H1 (cell line): ENCODE data around the gene SLC35E4. TPM values are rescaled to one million over a fixed set of nuclear protein-coding genes. Genes with fewer than 3 reads are reported as not detected.

Experiments
- CTCF ChIA-PET: fragments of 300-600 bp; sonication (Branson Sonifier 250); formaldehyde crosslinking; loops from one replicate; lab custom pipeline; 2021; ENCODE audit not compliant: partially characterized antibody; lab: Charles Lee
- POLR2A ChIA-PET: fragments of 300-600 bp; sonication (Branson Sonifier 250); formaldehyde crosslinking; loops from one replicate; lab custom pipeline; 2021; ENCODE audit warnings: inconsistent platforms; ENCODE audit not compliant: partially characterized antibody; lab: Charles Lee
- DNase-seq, 2 experiments: peaks; one replicate each; pipeline versions ENCODE4 v3.0.0 to v3.0.0-alpha.2; 2010 to 2022; ENCODE audit warnings: low spot score in 2 of 2, low read depth in 1 of 2, mixed read lengths in 1 of 2
- FAIRE-seq: peaks from 2 replicates; lab custom pipeline; 2011; peaks lifted over from hg19 to GRCh38; lab: Jason Lieb, UNC
- H2AFZ ChIP-seq: 2 replicates; pipeline ENCODE4 v1.8.1; 2012; ENCODE audit warnings: low read length, inconsistent platforms
- H2AK5ac ChIP-seq: 2 replicates; pipeline ENCODE4 v1.6.1; 2013; ENCODE audit warnings: low read depth, low read length
- H2BK120ac ChIP-seq: replicated peaks from 2 replicates; pipeline ENCODE3; 2013; ENCODE audit warnings: low read depth, low read length, inconsistent platforms
- H2BK12ac ChIP-seq: 2 replicates; pipeline ENCODE4 v1.6.1; 2013; ENCODE audit warnings: low read depth, low read length
- H2BK15ac ChIP-seq: 2 replicates; pipeline ENCODE4 v1.6.1; 2013; ENCODE audit warnings: low read length
- H2BK20ac ChIP-seq: 2 replicates; pipeline ENCODE4 v1.6.1; 2013; ENCODE audit warnings: low read length
- H2BK5ac ChIP-seq: 2 replicates; pipeline ENCODE4 v1.6.1; 2013; ENCODE audit warnings: low read depth, low read length
- H3K14ac ChIP-seq: 2 replicates; pipeline ENCODE4 v1.6.1; 2013; ENCODE audit warnings: inconsistent platforms; ENCODE audit not compliant: insufficient read length
- H3K18ac ChIP-seq: 2 replicates; pipeline ENCODE4 v1.6.1; 2013; ENCODE audit warnings: low read length; ENCODE audit errors: extremely low read depth
- H3K23ac ChIP-seq: 2 replicates; pipeline ENCODE4 v1.6.1; 2013; ENCODE audit warnings: inconsistent platforms; ENCODE audit not compliant: insufficient read length
- H3K23me2 ChIP-seq: 2 replicates; pipeline ENCODE4 v1.6.1; 2013; ENCODE audit warnings: low read depth, low read length
- H3K27ac ChIP-seq: 2 replicates; pipeline ENCODE4 v1.6.1; 2011; ENCODE audit warnings: low read depth, low read length, inconsistent platforms
- H3K27me3 ChIP-seq, 4 experiments: replicated peaks in 1 of 4; 1 replicate in 1 of 4; 2 replicates in 3 of 4; pipeline versions ENCODE4 v1.6.1 to v1.8.1; 2011 to 2013; ENCODE audit warnings: low read length in 3 of 4, mild to moderate bottlenecking in 3 of 4, inconsistent platforms in 2 of 4, mixed read lengths in 2 of 4, moderate library complexity in 1 of 4; ENCODE audit not compliant: control insufficient read depth in 3 of 4, insufficient read depth in 3 of 4; ENCODE audit errors: extremely low read depth in 1 of 4
- H3K36me3 ChIP-seq, 4 experiments: 2 replicates each; pipeline versions ENCODE4 v1.6.1 to v1.8.1; 2011 to 2013; ENCODE audit warnings: mild to moderate bottlenecking in 4 of 4, low read length in 3 of 4, moderate library complexity in 2 of 4, control low read depth in 1 of 4, inconsistent platforms in 1 of 4; ENCODE audit not compliant: insufficient read depth in 4 of 4, control insufficient read depth in 2 of 4
- H3K4ac ChIP-seq: replicated peaks from 2 replicates; pipeline ENCODE3; 2013; ENCODE audit warnings: low read length, low read depth, mixed read lengths, inconsistent platforms; ENCODE audit not compliant: insufficient read length
- H3K4me1 ChIP-seq, 4 experiments: replicated peaks in 1 of 4; 1 replicate in 1 of 4; 2 replicates in 3 of 4; pipeline versions ENCODE4 v1.6.1 to v1.8.1; 2011 to 2013; ENCODE audit warnings: low read length in 3 of 4, inconsistent platforms in 2 of 4, mixed read lengths in 1 of 4; ENCODE audit not compliant: insufficient read depth in 4 of 4, control insufficient read depth in 3 of 4
- H3K4me2 ChIP-seq, 2 experiments: 2 replicates each; pipeline versions ENCODE4 v1.6.1 to v1.8.1; 2011 to 2013; ENCODE audit warnings: low read depth in 2 of 2, low read length in 2 of 2, control low read depth in 1 of 2, inconsistent platforms in 1 of 2, mild to moderate bottlenecking in 1 of 2; ENCODE audit not compliant: insufficient read depth in 1 of 2
- H3K4me3 ChIP-seq, 4 experiments: fragments of 200-600, 300-600 bp in 1 of 4; sonication (generic), shearing (Covaris generic), sonication (Bioruptor Twin) in 1 of 4; 2 replicates each; pipeline versions ENCODE4 v1.5.1 to v1.8.1; 2011 to 2016; ENCODE audit warnings: low read length in 4 of 4, low read depth in 3 of 4, control low read depth in 2 of 4, inconsistent platforms in 2 of 4, mild to moderate bottlenecking in 2 of 4, mixed read lengths in 1 of 4, moderate library complexity in 1 of 4; ENCODE audit not compliant: insufficient read depth in 2 of 4; ENCODE audit errors: extremely low read depth in 1 of 4
- H3K56ac ChIP-seq: replicated peaks from 2 replicates; pipeline ENCODE3; 2013; ENCODE audit warnings: low read depth, mild to moderate bottlenecking, mixed read lengths, low read length, inconsistent platforms; ENCODE audit not compliant: insufficient read length
- H3K79me1 ChIP-seq: 2 replicates; pipeline ENCODE4 v1.6.1; 2013; ENCODE audit warnings: low read depth, low read length, control low read depth
- H3K79me2 ChIP-seq, 2 experiments: 2 replicates each; pipeline versions ENCODE4 v1.6.1 to v1.8.1; 2012 to 2013; ENCODE audit warnings: low read length in 2 of 2, mild to moderate bottlenecking in 2 of 2, inconsistent platforms in 1 of 2; ENCODE audit not compliant: insufficient read depth in 2 of 2, control insufficient read depth in 1 of 2
- H3K9ac ChIP-seq, 4 experiments: replicated peaks in 1 of 4; 1 replicate in 1 of 4; 2 replicates in 3 of 4; pipeline versions ENCODE4 v1.6.1 to v1.8.1; 2011 to 2013; ENCODE audit warnings: low read depth in 3 of 4, low read length in 3 of 4, control low read depth in 2 of 4, mild to moderate bottlenecking in 2 of 4, moderate library complexity in 2 of 4, inconsistent platforms in 1 of 4; ENCODE audit errors: extremely low read depth in 1 of 4
- H3K9me3 ChIP-seq, 2 experiments: 2 replicates each; pipeline versions ENCODE4 v1.6.1 to v1.8.1; 2012 to 2013; ENCODE audit warnings: mild to moderate bottlenecking in 2 of 2, moderate library complexity in 2 of 2, control low read depth in 1 of 2, inconsistent platforms in 1 of 2, low read depth in 1 of 2, low read length in 1 of 2, mixed read lengths in 1 of 2; ENCODE audit not compliant: insufficient read depth in 2 of 2
- H4K20me1 ChIP-seq, 2 experiments: replicated peaks in 1 of 2; 2 replicates each; pipeline versions ENCODE3 to v1.8.1; 2011 to 2013; ENCODE audit warnings: inconsistent platforms in 2 of 2, low read length in 2 of 2, mild to moderate bottlenecking in 1 of 2; ENCODE audit not compliant: insufficient read depth in 2 of 2, control insufficient read depth in 1 of 2
- H4K5ac ChIP-seq: 2 replicates; pipeline ENCODE4 v1.6.1; 2013; ENCODE audit warnings: low read length, low read depth, mixed read lengths, inconsistent platforms; ENCODE audit not compliant: insufficient read length
- H4K8ac ChIP-seq: 2 replicates; pipeline ENCODE4 v1.8.0; 2013; ENCODE audit warnings: mild to moderate bottlenecking, moderate library complexity, low read length, inconsistent platforms; ENCODE audit not compliant: insufficient read depth; ENCODE audit errors: extremely low read depth
- H4K91ac ChIP-seq: replicated peaks from 2 replicates; pipeline ENCODE3; 2013; ENCODE audit warnings: low read length, mixed read lengths, inconsistent platforms; ENCODE audit not compliant: insufficient read length
- BCL11A ChIP-seq, 2 experiments: IDR thresholded peaks; one replicate each; pipeline ENCODE4 v1.6.1; 2011; ENCODE audit warnings: low read depth in 2 of 2, low read length in 2 of 2, mild to moderate bottlenecking in 2 of 2
- BRCA1 ChIP-seq: IDR thresholded peaks from 2 replicates; pipeline ENCODE4 v1.6.1; 2012; ENCODE audit warnings: low read depth, low read length, improper control_type of control experiment
- E2F6 ChIP-seq: IDR thresholded peaks from 2 replicates; pipeline ENCODE4 v1.6.1; 2012; ENCODE audit warnings: inconsistent platforms
- EP300 ChIP-seq, 2 experiments: IDR thresholded peaks; 1 replicate in 1 of 2; 2 replicates in 1 of 2; pipeline ENCODE4 v1.6.1; 2011 to 2012; ENCODE audit warnings: low read depth in 2 of 2, low read length in 2 of 2, mild to moderate bottlenecking in 2 of 2, borderline replicate concordance in 1 of 2, inconsistent platforms in 1 of 2, moderate library complexity in 1 of 2
- POLR2A ChIP-seq, 2 experiments: IDR thresholded peaks; 1 replicate in 1 of 2; 2 replicates in 1 of 2; pipeline ENCODE4 v1.6.1; 2011; ENCODE audit warnings: low read depth in 2 of 2, low read length in 2 of 2, mild to moderate bottlenecking in 2 of 2; ENCODE audit errors: control extremely low read depth in 1 of 2
- RAD21 ChIP-seq, 2 experiments: IDR thresholded peaks in 1 of 2; conservative IDR thresholded peaks in 1 of 2; 2 replicates each; pipeline ENCODE4 v1.6.1; 2011; ENCODE audit warnings: low read depth in 2 of 2, low read length in 2 of 2, improper control_type of control experiment in 1 of 2, inconsistent platforms in 1 of 2, mild to moderate bottlenecking in 1 of 2, moderate library complexity in 1 of 2
- TCF12 ChIP-seq: IDR thresholded peaks from 2 replicates; pipeline ENCODE4 v1.6.1; 2011; ENCODE audit warnings: low read depth, mild to moderate bottlenecking, low read length
- TEAD4 ChIP-seq: IDR thresholded peaks from 2 replicates; pipeline ENCODE4 v1.6.1; 2012; ENCODE audit warnings: low read depth, low read length, inconsistent platforms, mixed read lengths
- USF2 ChIP-seq: IDR thresholded peaks from 2 replicates; pipeline ENCODE4 v1.6.1; 2011; ENCODE audit warnings: low read length, improper control_type of control experiment
- YY1 ChIP-seq: IDR thresholded peaks from 2 replicates; pipeline ENCODE4 v1.6.1; 2011; ENCODE audit warnings: low read depth, mild to moderate bottlenecking, low read length
- ZNF274 ChIP-seq: IDR thresholded peaks from 2 replicates; pipeline ENCODE4 v1.7.0; 2012; ENCODE audit warnings: low read length, borderline replicate concordance; ENCODE audit errors: extremely low read depth
- WGBS, 2 experiments: shearing (Covaris generic) in 1 of 2; methylation state at CpG; one replicate each; pipeline versions ENCODE4 v1.1.6 to v1.1.7; 2013 to 2015; ENCODE audit warnings: low lambda C conversion rate in 2 of 2, mixed read lengths in 2 of 2, inconsistent platforms in 1 of 2, low coverage in 1 of 2, missing lambda C conversion rate in 1 of 2; ENCODE audit not compliant: insufficient replicate concordance in 2 of 2, insufficient coverage in 1 of 2, insufficient read length in 1 of 2; ENCODE audit errors: extremely low coverage in 1 of 2, missing lambda C conversion rate in 1 of 2; 5-methylcytosine and 5-hydroxymethylcytosine counted together
- polyA plus RNA-seq, 7 experiments: library from polyadenylated mRNA; depleted of rRNA in 3 of 7; stranded (reverse) in 5 of 7; unstranded in 2 of 7; fragments of >200 nt in 5 of 7; fragments of 200-250 nt in 2 of 7; gene quantifications; 1 replicate in 5 of 7; 2 replicates in 1 of 7; 4 replicates in 1 of 7; pipeline versions ENCODE4 v1.2.1 to v1.2.3, GENCODE V29; 2011 to 2013; ENCODE audit warnings: missing spikeins in 2 of 7, mixed read lengths in 2 of 7
- total RNA-seq: library from RNA; stranded (reverse); fragmentation: NEBNext Ultra II Directional; extraction: Animal tissue kit (Norgen Biotek cat#: 25700); gene quantifications from 2 replicates; pipeline ENCODE4 v1.2.1, GENCODE V29; 2021

SLC35E4 gene
- total and polyA plus RNA-seq, 2 of the 8 experiments (the other 6 are each of a cell fraction or from before 2014, with no cell fraction given) = 5.1 to 5.6 TPM

- no peak overlapping the region for H2BK20ac ChIP-seq
- no peak overlapping the region for H4K8ac ChIP-seq
- H2AFZ ChIP-seq = no peak overlapping the region
- peaks cover 0 to 2% of the 10 kb centered on the region in 2 experiments for H4K20me1 ChIP-seq
- no peaks in the 10 kb centered on the region for H3K4me1 ChIP-seq
- no peak overlapping the region for H3K14ac ChIP-seq
- H3K18ac ChIP-seq = no peak overlapping the region
- no peak overlapping the region for H4K91ac ChIP-seq
- no peak overlapping the region for H3K4me3 ChIP-seq
- peaks cover 0 to 5% of the 10 kb centered on the region in 2 experiments; a peak in 1 of 4 replicates for H3K9me3 ChIP-seq
- no peak overlapping the region for H3K23ac ChIP-seq
- H3K9ac ChIP-seq = no peak overlapping the region
- no peak overlapping the region for H3K4ac ChIP-seq
- no peak overlapping the region for H2BK5ac ChIP-seq
- H3K36me3 ChIP-seq = peaks cover 0 to 19% (median 4%) of the 10 kb centered on the region in 4 experiments; a peak in 4 of 8 replicates
- no peak overlapping the region for H2BK12ac ChIP-seq
- H2BK120ac ChIP-seq = no peak overlapping the region
- H3K27ac ChIP-seq = no peak overlapping the region
- no peaks in the 10 kb centered on the region for H3K27me3 ChIP-seq
- no peak overlapping the region for H4K5ac ChIP-seq
- H3K23me2 ChIP-seq = no peaks in the 10 kb centered on the region
- H3K79me2 ChIP-seq = no peaks in the 10 kb centered on the region
- WGBS, 2 experiments = 85% methylated on average over 5 of the region's 5 CpGs; no CpG with 5 or more reads in 1 of the 2 experiments
- CTCF ChIA-PET = interaction anchor here (0.8 to 3.6 kb wide), 3 partner anchors 57 to 145 kb away, joined by 3 to 26 read pairs (median 3); no protein-coding TSS in a partner anchor
- FAIRE-seq = no peak
- TF ChIP-seq BCL11A (IDR thresholded peaks at IDR 0.05; ENCODE audit: low read depth in 2 of 2, low read length in 2 of 2) (no peak), TEAD4 (no peak), E2F6 (no peak), USF2 (no peak), YY1 (no peak), ZNF274 (no peak), TCF12 (no peak), EP300 (IDR thresholded peaks at IDR 0.05; ENCODE audit: borderline replicate concordance in 1 of 2, low read depth in 2 of 2, low read length in 2 of 2) (no peak), POLR2A (IDR thresholded peaks at IDR 0.05; ENCODE audit: control extremely low read depth in 1 of 2, low read depth in 2 of 2, low read length in 2 of 2) (no peak), BRCA1 (no peak), RAD21 (IDR thresholded peaks at IDR 0.05 in 1 of 2, conservative IDR thresholded peaks at IDR 0.05 in 1 of 2; ENCODE audit: low read depth in 2 of 2, low read length in 2 of 2) (no peak)
- H3K79me1 ChIP-seq = no peaks in the 10 kb centered on the region
- H3K56ac ChIP-seq = no peak overlapping the region
- no peak for DNase-seq
- H3K4me2 ChIP-seq = no peak overlapping the region
- no peak overlapping the region for H2BK15ac ChIP-seq
- POLR2A ChIA-PET = interaction anchor here (1.1 kb wide), 1 partner anchor 20 kb away, joined by 4 read pairs; the partner anchor contains the start of gene TCN2
- no peak overlapping the region for H2AK5ac ChIP-seq
Observed at GRCh38 chr22:30627471-30627870, 8.1 kb upstream of the SLC35E4 start.
